SK-N-SH (cell line): ENCODE measurements around the gene FUT7. TPM values are rescaled to one million over a fixed set of nuclear protein-coding genes. Genes with fewer than 3 reads are reported as not detected.

Experiments
- CTCF ChIA-PET: fragments of 300-600, 350-600 bp; formaldehyde crosslinking; extraction: SDS; loops from one replicate; lab custom pipeline; 2021; lab: Yijun Ruan, JAX
- POLR2A ChIA-PET: fragments of 350-600 bp; sonication (Branson Sonifier 250); formaldehyde crosslinking; extraction: SDS; loops from one replicate; lab custom pipeline; 2020; ENCODE audit warnings: antibody characterized with exemption, inconsistent platforms; lab: Yijun Ruan, JAX
- DNase-seq: peaks from one replicate; pipeline ENCODE4 v3.0.0; 2012
- H2AFZ ChIP-seq: fragments of 200-600 bp; sonication (generic); 2 replicates; pipeline ENCODE4 v1.8.1; 2016; ENCODE audit warnings: antibody characterized with exemption, mild to moderate bottlenecking, low read depth
- H3F3A ChIP-seq: fragments of 200-600 bp; sonication (generic); replicated peaks from 2 replicates; pipeline ENCODE3; 2016; ENCODE audit warnings: antibody characterized with exemption, mild to moderate bottlenecking; ENCODE audit not compliant: insufficient read depth
- H3K27ac ChIP-seq, 2 experiments: fragments of 200-500 bp in 1 of 2; fragments of 200-600 bp in 1 of 2; sonication (Bioruptor generic) in 1 of 2; sonication (generic), shearing (Covaris generic) in 1 of 2; 2 replicates each; pipeline versions ENCODE4 v1.5.1 to v1.6.1; 2014 to 2016; ENCODE audit warnings: low read depth in 2 of 2, inconsistent platforms in 1 of 2, low read length in 1 of 2, mild to moderate bottlenecking in 1 of 2, mixed read lengths in 1 of 2
- H3K27me3 ChIP-seq: fragments of 200-600 bp; sonication (generic), shearing (Covaris generic); 2 replicates; pipeline ENCODE4 v1.6.1; 2016; ENCODE audit warnings: mixed run types; ENCODE audit not compliant: insufficient read depth
- H3K36me3 ChIP-seq, 2 experiments: fragments of 200-500 bp in 1 of 2; fragments of 200-600 bp in 1 of 2; sonication (Bioruptor generic) in 1 of 2; sonication (generic) in 1 of 2; replicated peaks in 1 of 2; 2 replicates each; pipeline versions ENCODE3 to v1.5.1; 2014 to 2016; ENCODE audit warnings: low read length in 1 of 2, mild to moderate bottlenecking in 1 of 2; ENCODE audit not compliant: insufficient read depth in 2 of 2, control insufficient read depth in 1 of 2
- H3K4me1 ChIP-seq, 2 experiments: fragments of 200-500 bp in 1 of 2; fragments of 200-600 bp in 1 of 2; sonication (Bioruptor generic) in 1 of 2; sonication (generic), shearing (Covaris generic) in 1 of 2; 2 replicates each; pipeline versions ENCODE4 v1.5.1 to v1.6.1; 2014 to 2016; ENCODE audit warnings: low read depth in 1 of 2, low read length in 1 of 2, mixed run types in 1 of 2; ENCODE audit not compliant: insufficient read depth in 2 of 2, control insufficient read depth in 1 of 2
- H3K4me2 ChIP-seq: fragments of 200-600 bp; sonication (generic), shearing (Covaris generic); 2 replicates; pipeline ENCODE4 v1.6.1; 2017; ENCODE audit warnings: mixed run types
- H3K4me3 ChIP-seq, 2 experiments: fragments of 200-500 bp in 1 of 2; fragments of 200-600 bp in 1 of 2; sonication (Bioruptor generic) in 1 of 2; sonication (generic), shearing (Covaris generic) in 1 of 2; 2 replicates each; pipeline versions ENCODE4 v1.5.1 to v1.8.1; 2014 to 2016; ENCODE audit warnings: low read depth in 2 of 2, inconsistent platforms in 1 of 2, low read length in 1 of 2, mild to moderate bottlenecking in 1 of 2, mixed read lengths in 1 of 2, moderate library complexity in 1 of 2
- H3K79me2 ChIP-seq: fragments of 200-600 bp; sonication (generic); 2 replicates; pipeline ENCODE4 v1.8.1; 2017; ENCODE audit warnings: mild to moderate bottlenecking; ENCODE audit not compliant: insufficient read depth
- H3K9ac ChIP-seq: fragments of 200-600 bp; sonication (generic); 2 replicates; pipeline ENCODE4 v1.6.1; 2017; ENCODE audit warnings: mixed run types
- H3K9me2 ChIP-seq: fragments of 200-600 bp; sonication (generic); 2 replicates; pipeline ENCODE4 v1.6.1; 2017; ENCODE audit warnings: mixed run types
- H3K9me3 ChIP-seq: fragments of 200-600 bp; sonication (generic); 2 replicates; pipeline ENCODE4 v1.6.1; 2017; ENCODE audit warnings: mixed run types, mild to moderate bottlenecking, moderate library complexity
- H4K20me1 ChIP-seq: fragments of 200-600 bp; sonication (generic); 2 replicates; pipeline ENCODE4 v1.6.1; 2017; ENCODE audit warnings: mild to moderate bottlenecking, mixed run types; ENCODE audit not compliant: insufficient read depth
- ELF1 ChIP-seq: IDR thresholded peaks from 2 replicates; pipeline ENCODE4 v1.4.0; 2012
- GABPA ChIP-seq: IDR thresholded peaks from 2 replicates; pipeline ENCODE4 v1.4.0; 2012; ENCODE audit warnings: low read depth, mild to moderate bottlenecking
- MXI1 ChIP-seq: IDR thresholded peaks from 2 replicates; pipeline ENCODE4 v1.6.1; 2012; ENCODE audit warnings: mild to moderate bottlenecking, low read depth, low read length, improper control_type of control experiment
- NRF1 ChIP-seq: IDR thresholded peaks from 2 replicates; pipeline ENCODE4 v1.6.1; 2012; ENCODE audit warnings: low read depth, mild to moderate bottlenecking, low read length
- RAD21 ChIP-seq: IDR thresholded peaks from 2 replicates; pipeline ENCODE4 v1.6.1; 2012; ENCODE audit warnings: mild to moderate bottlenecking, low read length
- RCOR1 ChIP-seq: fragments of 150-350 bp; IDR thresholded peaks from 2 replicates; pipeline ENCODE4 v1.6.1; 2017; ENCODE audit warnings: antibody characterized with exemption, low read length
- RXRA ChIP-seq: IDR thresholded peaks from 2 replicates; pipeline ENCODE4 v1.4.0; 2012; ENCODE audit warnings: low read depth, mild to moderate bottlenecking, borderline replicate concordance
- SIN3A ChIP-seq: IDR thresholded peaks from 2 replicates; pipeline ENCODE4 v1.6.1; 2012; ENCODE audit warnings: low read depth, mild to moderate bottlenecking, low read length, moderate library complexity, borderline replicate concordance
- SMC3 ChIP-seq: IDR thresholded peaks from 2 replicates; pipeline ENCODE4 v1.6.1; 2012; ENCODE audit warnings: low read depth, low read length, improper control_type of control experiment
- TEAD4 ChIP-seq: IDR thresholded peaks from 2 replicates; pipeline ENCODE4 v1.4.0; 2012; ENCODE audit warnings: mild to moderate bottlenecking, borderline replicate concordance; ENCODE audit not compliant: insufficient read depth
- WGBS: methylation state at CpG from one replicate; pipeline ENCODE4 v1.1.6; 2017; ENCODE audit warnings: low lambda C conversion rate; 5-methylcytosine and 5-hydroxymethylcytosine counted together
- polyA plus RNA-seq, 3 experiments: library from polyadenylated mRNA; depleted of rRNA; stranded (reverse); fragments of >200 nt; gene quantifications; 2 replicates each; pipeline ENCODE4 v1.2.3, GENCODE V29; 2012
- TF ChIP-seq, protein P1 (sequence below): IDR thresholded peaks from 2 replicates; pipeline ENCODE4; 2012
- TF ChIP-seq, protein P2 (sequence below): fragments of 200-600 bp; sonication (generic); IDR thresholded peaks from 2 replicates; pipeline ENCODE4 v1.6.1; 2017; ENCODE audit warnings: antibody characterized with exemption, mild to moderate bottlenecking, moderate library complexity
- TF ChIP-seq, protein P3 (sequence below): IDR thresholded peaks from 2 replicates; pipeline ENCODE4 v1.6.1; 2012; ENCODE audit warnings: mild to moderate bottlenecking, low read depth, low read length, moderate library complexity
- TF ChIP-seq, protein P4 (sequence below): IDR thresholded peaks from 2 replicates; pipeline ENCODE4 v1.4.0; 2012; ENCODE audit warnings: low read depth
- TF ChIP-seq, protein P5 (sequence below): fragments of 150-350 bp; IDR thresholded peaks from 2 replicates; pipeline ENCODE4 v1.6.1; 2016; ENCODE audit warnings: mild to moderate bottlenecking, low read depth, low read length

The FUT7 gene
- polyA plus RNA-seq, 1 of the 3 experiments (the other 2 are of a cell fraction) = not detected

DNA sequence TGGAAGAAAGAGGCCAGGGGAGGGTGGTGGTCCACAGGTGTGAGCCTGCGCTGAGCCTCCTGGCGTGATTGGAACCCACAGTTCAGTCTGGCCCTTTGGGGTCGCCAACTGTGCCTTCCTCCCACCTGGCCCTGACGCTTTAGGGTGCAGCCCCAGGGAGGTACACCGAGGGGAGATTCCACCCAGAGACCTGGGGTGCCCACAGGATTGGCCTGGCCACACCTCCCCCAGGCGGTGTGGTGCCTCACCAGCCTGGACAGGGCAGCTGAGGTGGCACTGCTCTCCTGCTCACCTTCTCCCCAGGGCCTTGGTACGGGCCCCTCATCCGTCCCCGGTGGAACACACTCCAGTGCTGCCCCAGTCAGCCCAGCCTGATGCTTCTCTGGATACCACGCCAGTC is 34.5 kb downstream of the FUT7 start:
- Histone ChIP-seq H3K27me3 (no peaks in the 10 kb centered on the region), H3K27ac (no peak overlapping the region), H3F3A (no peaks in the 10 kb centered on the region), H3K4me3 (no peak overlapping the region), H2AFZ (no peak overlapping the region), H3K36me3 (peaks cover 0 to 7% of the 10 kb centered on the region in 2 experiments), H3K9ac (no peak overlapping the region), H3K4me2 (no peak overlapping the region), H3K9me2 (no peaks in the 10 kb centered on the region), H3K79me2 (peaks cover 18% of the 10 kb centered on the region; the same call in 1 of the 2 replicates), H3K9me3 (no peaks in the 10 kb centered on the region), H4K20me1 (0 out of 2 replicates have a peak, but pooled peaks cover 3% of the 10 kb centered on the region), H3K4me1 (peaks cover 9 to 24% of the 10 kb centered on the region in 2 experiments; a peak in 3 of 4 replicates)
- TF ChIP-seq NRF1 (no peak), SMC3 (no peak), RAD21 (no peak), ELF1 (no peak), RXRA (no peak), MXI1 (no peak), TEAD4 (no peak), RCOR1 (no peak), GABPA (no peak), SIN3A (no peak)
- TF ChIP-seq, protein P1, sequence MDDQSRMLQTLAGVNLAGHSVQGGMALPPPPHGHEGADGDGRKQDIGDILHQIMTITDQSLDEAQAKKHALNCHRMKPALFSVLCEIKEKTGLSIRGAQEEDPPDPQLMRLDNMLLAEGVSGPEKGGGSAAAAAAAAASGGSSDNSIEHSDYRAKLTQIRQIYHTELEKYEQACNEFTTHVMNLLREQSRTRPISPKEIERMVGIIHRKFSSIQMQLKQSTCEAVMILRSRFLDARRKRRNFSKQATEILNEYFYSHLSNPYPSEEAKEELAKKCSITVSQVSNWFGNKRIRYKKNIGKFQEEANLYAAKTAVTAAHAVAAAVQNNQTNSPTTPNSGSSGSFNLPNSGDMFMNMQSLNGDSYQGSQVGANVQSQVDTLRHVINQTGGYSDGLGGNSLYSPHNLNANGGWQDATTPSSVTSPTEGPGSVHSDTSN = no peak
- TF ChIP-seq, protein P2, sequence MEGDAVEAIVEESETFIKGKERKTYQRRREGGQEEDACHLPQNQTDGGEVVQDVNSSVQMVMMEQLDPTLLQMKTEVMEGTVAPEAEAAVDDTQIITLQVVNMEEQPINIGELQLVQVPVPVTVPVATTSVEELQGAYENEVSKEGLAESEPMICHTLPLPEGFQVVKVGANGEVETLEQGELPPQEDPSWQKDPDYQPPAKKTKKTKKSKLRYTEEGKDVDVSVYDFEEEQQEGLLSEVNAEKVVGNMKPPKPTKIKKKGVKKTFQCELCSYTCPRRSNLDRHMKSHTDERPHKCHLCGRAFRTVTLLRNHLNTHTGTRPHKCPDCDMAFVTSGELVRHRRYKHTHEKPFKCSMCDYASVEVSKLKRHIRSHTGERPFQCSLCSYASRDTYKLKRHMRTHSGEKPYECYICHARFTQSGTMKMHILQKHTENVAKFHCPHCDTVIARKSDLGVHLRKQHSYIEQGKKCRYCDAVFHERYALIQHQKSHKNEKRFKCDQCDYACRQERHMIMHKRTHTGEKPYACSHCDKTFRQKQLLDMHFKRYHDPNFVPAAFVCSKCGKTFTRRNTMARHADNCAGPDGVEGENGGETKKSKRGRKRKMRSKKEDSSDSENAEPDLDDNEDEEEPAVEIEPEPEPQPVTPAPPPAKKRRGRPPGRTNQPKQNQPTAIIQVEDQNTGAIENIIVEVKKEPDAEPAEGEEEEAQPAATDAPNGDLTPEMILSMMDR = no peak
- TF ChIP-seq, protein P3, sequence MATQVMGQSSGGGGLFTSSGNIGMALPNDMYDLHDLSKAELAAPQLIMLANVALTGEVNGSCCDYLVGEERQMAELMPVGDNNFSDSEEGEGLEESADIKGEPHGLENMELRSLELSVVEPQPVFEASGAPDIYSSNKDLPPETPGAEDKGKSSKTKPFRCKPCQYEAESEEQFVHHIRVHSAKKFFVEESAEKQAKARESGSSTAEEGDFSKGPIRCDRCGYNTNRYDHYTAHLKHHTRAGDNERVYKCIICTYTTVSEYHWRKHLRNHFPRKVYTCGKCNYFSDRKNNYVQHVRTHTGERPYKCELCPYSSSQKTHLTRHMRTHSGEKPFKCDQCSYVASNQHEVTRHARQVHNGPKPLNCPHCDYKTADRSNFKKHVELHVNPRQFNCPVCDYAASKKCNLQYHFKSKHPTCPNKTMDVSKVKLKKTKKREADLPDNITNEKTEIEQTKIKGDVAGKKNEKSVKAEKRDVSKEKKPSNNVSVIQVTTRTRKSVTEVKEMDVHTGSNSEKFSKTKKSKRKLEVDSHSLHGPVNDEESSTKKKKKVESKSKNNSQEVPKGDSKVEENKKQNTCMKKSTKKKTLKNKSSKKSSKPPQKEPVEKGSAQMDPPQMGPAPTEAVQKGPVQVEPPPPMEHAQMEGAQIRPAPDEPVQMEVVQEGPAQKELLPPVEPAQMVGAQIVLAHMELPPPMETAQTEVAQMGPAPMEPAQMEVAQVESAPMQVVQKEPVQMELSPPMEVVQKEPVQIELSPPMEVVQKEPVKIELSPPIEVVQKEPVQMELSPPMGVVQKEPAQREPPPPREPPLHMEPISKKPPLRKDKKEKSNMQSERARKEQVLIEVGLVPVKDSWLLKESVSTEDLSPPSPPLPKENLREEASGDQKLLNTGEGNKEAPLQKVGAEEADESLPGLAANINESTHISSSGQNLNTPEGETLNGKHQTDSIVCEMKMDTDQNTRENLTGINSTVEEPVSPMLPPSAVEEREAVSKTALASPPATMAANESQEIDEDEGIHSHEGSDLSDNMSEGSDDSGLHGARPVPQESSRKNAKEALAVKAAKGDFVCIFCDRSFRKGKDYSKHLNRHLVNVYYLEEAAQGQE = no peak
- TF ChIP-seq, protein P4, sequence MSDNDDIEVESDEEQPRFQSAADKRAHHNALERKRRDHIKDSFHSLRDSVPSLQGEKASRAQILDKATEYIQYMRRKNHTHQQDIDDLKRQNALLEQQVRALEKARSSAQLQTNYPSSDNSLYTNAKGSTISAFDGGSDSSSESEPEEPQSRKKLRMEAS = no peak
- TF ChIP-seq, protein P5, sequence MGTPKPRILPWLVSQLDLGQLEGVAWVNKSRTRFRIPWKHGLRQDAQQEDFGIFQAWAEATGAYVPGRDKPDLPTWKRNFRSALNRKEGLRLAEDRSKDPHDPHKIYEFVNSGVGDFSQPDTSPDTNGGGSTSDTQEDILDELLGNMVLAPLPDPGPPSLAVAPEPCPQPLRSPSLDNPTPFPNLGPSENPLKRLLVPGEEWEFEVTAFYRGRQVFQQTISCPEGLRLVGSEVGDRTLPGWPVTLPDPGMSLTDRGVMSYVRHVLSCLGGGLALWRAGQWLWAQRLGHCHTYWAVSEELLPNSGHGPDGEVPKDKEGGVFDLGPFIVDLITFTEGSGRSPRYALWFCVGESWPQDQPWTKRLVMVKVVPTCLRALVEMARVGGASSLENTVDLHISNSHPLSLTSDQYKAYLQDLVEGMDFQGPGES = no peak
- DNase-seq = no peak
- 98% methylated on average over 5 of the region's 10 CpGs for WGBS
- ChIA-PET CTCF (interaction anchor here (1.4 to 6.8 kb wide), 4 partner anchors 31 to 210 kb away, joined by 3 to 68 read pairs (median 8); partner anchors contain the start of genes ABCA2 and FUT7), POLR2A (interaction anchor here (1.4 kb wide), 1 partner anchor 53 kb away, joined by 3 read pairs; the partner anchor contains the start of gene FBXW5)
